ENCODE data around the gene REELD1. TPM values are rescaled to one million over a fixed set of nuclear protein-coding genes. Genes with fewer than 3 reads are reported as not detected.

The REELD1 gene
- total RNA-seq, 1 donor, result not detected

- H3K4me3 ChIP-seq (ENCODE audit: low read depth, low read length), result no peak overlapping the region
- no peak for TF ChIP-seq CTCF (IDR thresholded peaks at IDR 0.05; ENCODE audit: insufficient read depth, low read length)
- DNase-seq (ENCODE audit: low read depth), result no peak
Observed at GRCh38 chr4:146236216-146236615, 21.9 kb downstream of the REELD1 start.

- H3K4me3 ChIP-seq (ENCODE audit: low read depth, low read length), result no peak overlapping the region
- no peak for DNase-seq (ENCODE audit: low read depth)
- TF ChIP-seq CTCF (IDR thresholded peaks at IDR 0.05; ENCODE audit: insufficient read depth, low read length), result no peak
Observed at GRCh38 chr4:146237092-146237491, 22.8 kb downstream of the REELD1 start.

DNA sequence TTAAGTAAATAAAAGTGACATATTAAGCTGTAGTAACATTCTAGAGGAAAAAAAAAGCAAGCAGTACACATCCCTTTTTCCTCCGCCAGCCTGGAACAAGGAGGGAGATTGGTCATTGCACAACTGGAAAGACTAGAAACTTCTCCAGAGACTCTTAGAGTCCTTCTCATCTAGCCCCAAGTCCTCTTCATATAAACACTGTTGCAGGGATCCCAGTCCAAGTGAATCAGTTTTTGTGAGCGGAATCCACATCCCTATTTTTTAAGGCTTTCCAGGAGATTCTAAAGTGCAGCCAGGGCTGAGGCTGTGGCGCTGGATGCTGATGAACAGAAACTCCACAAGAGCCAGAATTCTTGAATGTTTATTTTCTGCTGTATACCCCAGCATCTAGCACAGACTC is 23.8 kb downstream of the REELD1 start:
- no peak for TF ChIP-seq CTCF (IDR thresholded peaks at IDR 0.05; ENCODE audit: insufficient read depth, low read length)
- DNase-seq (ENCODE audit: low read depth), result no peak
- H3K4me3 ChIP-seq (ENCODE audit: low read depth, low read length), result no peak overlapping the region

GRCh38 chr4:146243141-146243882 is 29.0 kb downstream of the REELD1 start:
- no peak overlapping the region for H3K4me3 ChIP-seq (ENCODE audit: low read depth, low read length)
- no peak for DNase-seq (ENCODE audit: low read depth)
- peak; percentile 11 for TF ChIP-seq CTCF (IDR thresholded peaks at IDR 0.05; ENCODE audit: insufficient read depth, low read length)

GRCh38 chr4:146243883-146244277 is 29.5 kb downstream of the REELD1 start:
- no peak overlapping the region for H3K4me3 ChIP-seq (ENCODE audit: low read depth, low read length)
- TF ChIP-seq CTCF (IDR thresholded peaks at IDR 0.05; ENCODE audit: insufficient read depth, low read length), result no peak
- DNase-seq (ENCODE audit: low read depth), result no peak

- no peak overlapping the region for H3K4me3 ChIP-seq (ENCODE audit: low read depth, low read length)
- no peak for TF ChIP-seq CTCF (IDR thresholded peaks at IDR 0.05; ENCODE audit: insufficient read depth, low read length)
- peak; percentile 21 for DNase-seq (ENCODE audit: low read depth)
Observed at GRCh38 chr4:146244496-146244895, 30.2 kb downstream of the REELD1 start.

GRCh38 chr4:146245246-146245645 is 30.9 kb downstream of the REELD1 start:
- peak; percentile 43 for DNase-seq (ENCODE audit: low read depth)
- TF ChIP-seq CTCF (IDR thresholded peaks at IDR 0.05; ENCODE audit: insufficient read depth, low read length), result no peak
- H3K4me3 ChIP-seq (ENCODE audit: low read depth, low read length), result no peak overlapping the region

Data from fibroblast of the aortic adventitia (primary cell).